ENCODE results near the gene HMGN4. TPM values are rescaled to one million over a fixed set of nuclear protein-coding genes. Genes with fewer than 3 reads are reported as not detected.

Gene HMGN4
- total RNA-seq, 2 donors from 2014 or later, result 48.8 to 79.8 TPM

GRCh38 chr6:26588965-26589364, 50.8 kb downstream of the HMGN4 start:
- Mint-ChIP-seq H3K4me1 (no peaks in the 10 kb centered on the region), H3K27ac (no peak overlapping the region), H3K4me3 (no peak overlapping the region), H3K36me3 (ENCODE audit: low read depth) (no peaks in the 10 kb centered on the region), H3K9me3 (no peaks in the 10 kb centered on the region), H3K27me3 (ENCODE audit: insufficient read depth) (peaks cover 41% of the 10 kb centered on the region)
- no peak overlapping the region for H3K27ac ChIP-seq (ENCODE audit: low read depth, low read length)
- no peak for TF ChIP-seq CTCF (conservative IDR thresholded peaks at IDR 0.05)
- no peaks in the 10 kb centered on the region for H3K9me3 ChIP-seq (ENCODE audit: control insufficient read depth, low read length)
- H3K27me3 ChIP-seq (ENCODE audit: control insufficient read depth, insufficient read depth, low read length, poor library complexity, severe bottlenecking), result peaks cover 40% of the 10 kb centered on the region
- WGBS, 2 experiments (ENCODE audit: insufficient coverage in 1 of 2, insufficient read length in 1 of 2), result 86 to 95% methylated on average over 10 to 19 of the region's 21 CpGs
- no peak for DNase-seq
- H3K4me3 ChIP-seq (ENCODE audit: low read length), result no peak overlapping the region
- no peaks in the 10 kb centered on the region for H3K4me1 ChIP-seq (ENCODE audit: control insufficient read depth, insufficient read depth, low read length)
- H3K9ac ChIP-seq (ENCODE audit: extremely low read depth, low read length, poor library complexity, severe bottlenecking), result no peak overlapping the region
- H3K36me3 ChIP-seq (ENCODE audit: control insufficient read depth, insufficient read depth, low read length), result no peaks in the 10 kb centered on the region

- H3K27ac ChIP-seq (ENCODE audit: low read depth, low read length), result no peak overlapping the region
- DNase-seq, result no peak
- Mint-ChIP-seq H3K4me3 (no peak overlapping the region), H3K27ac (no peak overlapping the region), H3K36me3 (ENCODE audit: low read depth) (no peaks in the 10 kb centered on the region), H3K4me1 (peaks cover 4% of the 10 kb centered on the region), H3K9me3 (no peaks in the 10 kb centered on the region), H3K27me3 (ENCODE audit: insufficient read depth) (peaks cover 19% of the 10 kb centered on the region)
- 62 to 82% methylated on average over 2 to 4 of the region's 4 CpGs for WGBS, 2 experiments (ENCODE audit: insufficient coverage in 1 of 2, insufficient read length in 1 of 2)
- no peaks in the 10 kb centered on the region for H3K9me3 ChIP-seq (ENCODE audit: control insufficient read depth, low read length)
- TF ChIP-seq CTCF (conservative IDR thresholded peaks at IDR 0.05), result no peak
- H3K36me3 ChIP-seq (ENCODE audit: control insufficient read depth, insufficient read depth, low read length), result no peaks in the 10 kb centered on the region
- peaks cover 16% of the 10 kb centered on the region for H3K27me3 ChIP-seq (ENCODE audit: control insufficient read depth, insufficient read depth, low read length, poor library complexity, severe bottlenecking)
- H3K9ac ChIP-seq (ENCODE audit: extremely low read depth, low read length, poor library complexity, severe bottlenecking), result no peak overlapping the region
- H3K4me1 ChIP-seq (ENCODE audit: control insufficient read depth, insufficient read depth, low read length), result no peaks in the 10 kb centered on the region
- H3K4me3 ChIP-seq (ENCODE audit: low read length), result no peak overlapping the region
These were observed 54.5 kb downstream of the HMGN4 start for GRCh38 chr6:26592649-26593048.

GRCh38 chr6:26593278-26594130, 55.3 kb downstream of the HMGN4 start:
- no peak overlapping the region for H3K27ac Mint-ChIP-seq
- H3K4me1 Mint-ChIP-seq, result peaks cover 7% of the 10 kb centered on the region

More at GRCh38 chr6:26593278-26594130, 55.3 kb downstream of the HMGN4 start:
- Mint-ChIP-seq H3K9me3 (no peaks in the 10 kb centered on the region), H3K36me3 (ENCODE audit: low read depth) (peaks cover 4% of the 10 kb centered on the region), H3K4me3 (no peak overlapping the region), H3K27me3 (ENCODE audit: insufficient read depth) (peaks cover 19% of the 10 kb centered on the region)
- H3K27ac ChIP-seq (ENCODE audit: low read depth, low read length), result no peak overlapping the region
- peak overlapping the region; percentile 37 for H3K4me3 ChIP-seq (ENCODE audit: low read length)
- H3K27me3 ChIP-seq (ENCODE audit: control insufficient read depth, insufficient read depth, low read length, poor library complexity, severe bottlenecking), result peaks cover 16% of the 10 kb centered on the region
- DNase-seq, result no peak
- TF ChIP-seq CTCF (conservative IDR thresholded peaks at IDR 0.05), result no peak
- H3K36me3 ChIP-seq (ENCODE audit: control insufficient read depth, insufficient read depth, low read length), result peaks cover 4% of the 10 kb centered on the region
- no peak overlapping the region for H3K9ac ChIP-seq (ENCODE audit: extremely low read depth, low read length, poor library complexity, severe bottlenecking)
- no peaks in the 10 kb centered on the region for H3K9me3 ChIP-seq (ENCODE audit: control insufficient read depth, low read length)
- no peaks in the 10 kb centered on the region for H3K4me1 ChIP-seq (ENCODE audit: control insufficient read depth, insufficient read depth, low read length)
- WGBS, 2 experiments (ENCODE audit: insufficient coverage in 1 of 2, insufficient read length in 1 of 2), result 57 to 60% methylated on average over 17 to 20 of the region's 20 CpGs
